Mucosa of descending colon (tissue), 3 donors: ENCODE measurements around the gene YTHDC2. TPM values are rescaled to one million over a fixed set of nuclear protein-coding genes. Genes with fewer than 3 reads are reported as not detected.

Experiments
- ATAC-seq: fragments of 200-7000 bp; cut with Tn5 transposase; one replicate; pipeline ENCODE4 v1.9.1; 2020; ENCODE audit warnings: mild to moderate bottlenecking, moderate library complexity
- DNase-seq, 3 donors: peaks; one replicate each; pipeline ENCODE4 v3.0.0-alpha.2; 2020
- H3K36me3 ChIP-seq: fragments of 200-600 bp; one replicate; pipeline ENCODE4 v1.8.0; 2021; ENCODE audit warnings: low read depth, mild to moderate bottlenecking
- H3K4me1 ChIP-seq: fragments of 200-600 bp; one replicate; pipeline ENCODE4 v1.8.0; 2021; ENCODE audit warnings: low read depth, mild to moderate bottlenecking
- H3K4me3 ChIP-seq: fragments of 200-600 bp; one replicate; pipeline ENCODE4 v1.8.0; 2021; ENCODE audit warnings: mild to moderate bottlenecking
- H3K9me3 ChIP-seq: fragments of 200-600 bp; one replicate; pipeline ENCODE4 v1.8.0; 2021; ENCODE audit warnings: mild to moderate bottlenecking
- CTCF ChIP-seq: fragments of 200-600 bp; IDR thresholded peaks from one replicate; pipeline ENCODE4 v1.8.0; 2022; ENCODE audit warnings: antibody characterized with exemption, mild to moderate bottlenecking
- intact Hi-C, 2 donors: fragments of 100-400 bp; cut with DNase I in 1 of 2; cut with micrococcal nuclease in 1 of 2; formaldehyde crosslinking; loops; one replicate each; pipeline versions ENCODE4 v1.11.0 to v1.11.1; 2022; cut with DNase I, micrococcal nuclease
- total RNA-seq, 3 donors: library from RNA; stranded (reverse); fragmentation: NEBNext Ultra II Directional in 2 of 3; extraction: Animal tissue kit (Norgen Biotek cat#: 25700) in 2 of 3; gene quantifications; one replicate each; pipeline versions ENCODE4 v1.2.1 to v1.2.4, GENCODE V29; 2021 to 2023
- donor health status: DM: no; HTN: no; CAD: no; lungs with moderate emphysema.
- donor health status: DM: no; HTN: no; CAD: no.
- donor health status: DM: no; HTN: yes; CAD: no.

YTHDC2 gene
- total RNA-seq, 3 donors from 2014 or later = 19.3 to 23.5 (median 22.4) TPM

- peaks cover 15% of the 10 kb centered on the region for H3K4me1 ChIP-seq
- no peak for ATAC-seq
These were observed 5.9 kb downstream of the YTHDC2 start for GRCh38 chr5:113519412-113519811.

GRCh38 chr5:113520429-113520828 lies 6.9 kb downstream of the YTHDC2 start:
- no peak for TF ChIP-seq CTCF
- no peak for DNase-seq
- Histone ChIP-seq H3K36me3 (no peaks in the 10 kb centered on the region), H3K4me3 (no peak overlapping the region), H3K9me3 (no peaks in the 10 kb centered on the region), H3K4me1 (peaks cover 5% of the 10 kb centered on the region)
- no peak for ATAC-seq
- intact Hi-C loops = no loop called here

More at GRCh38 chr5:113519412-113519811, 5.9 kb downstream of the YTHDC2 start:
- no peak overlapping the region for H3K4me3 ChIP-seq
- TF ChIP-seq CTCF = no peak
- intact Hi-C loops = loop anchor here in 1 of 2 donors (10.0 kb wide), 1 partner anchor 525 kb away; no protein-coding TSS in a partner anchor
- no peaks in the 10 kb centered on the region for H3K36me3 ChIP-seq
- no peak for DNase-seq
- no peaks in the 10 kb centered on the region for H3K9me3 ChIP-seq

- ATAC-seq = no peak
- Histone ChIP-seq H3K9me3 (no peaks in the 10 kb centered on the region), H3K36me3 (no peaks in the 10 kb centered on the region), H3K4me1 (no peaks in the 10 kb centered on the region), H3K4me3 (no peak overlapping the region)
- DNase-seq = no peak
- TF ChIP-seq CTCF = no peak
- intact Hi-C loops = no loop called here
These were observed 7.4 kb downstream of the YTHDC2 start for GRCh38 chr5:113520899-113521298.

- intact Hi-C loops = no loop called here
- no peak overlapping the region for H3K4me3 ChIP-seq
These were observed 9.7 kb downstream of the YTHDC2 start for GRCh38 chr5:113523168-113523567.

GRCh38 chr5:113524927-113525326 lies 11.4 kb downstream of the YTHDC2 start:
- intact Hi-C loops = no loop called here
- peak; percentile 53 for ATAC-seq

More at GRCh38 chr5:113523168-113523567, 9.7 kb downstream of the YTHDC2 start:
- TF ChIP-seq CTCF = no peak
- H3K36me3 ChIP-seq = no peaks in the 10 kb centered on the region
- no peaks in the 10 kb centered on the region for H3K4me1 ChIP-seq
- ATAC-seq (no peak), DNase-seq (no peak)
- no peaks in the 10 kb centered on the region for H3K9me3 ChIP-seq

More at GRCh38 chr5:113524927-113525326, 11.4 kb downstream of the YTHDC2 start:
- Histone ChIP-seq H3K9me3 (no peaks in the 10 kb centered on the region), H3K36me3 (no peaks in the 10 kb centered on the region), H3K4me1 (no peaks in the 10 kb centered on the region), H3K4me3 (no peak overlapping the region)
- TF ChIP-seq CTCF = no peak
- no peak for DNase-seq
